Non-pigmented ciliary epithelial cell (primary cell): ENCODE results near the gene CBL.

Experiments
- DNase-seq: peaks from one replicate; pipeline ENCODE4 v3.0.0-alpha.2; 2010; ENCODE audit warnings: low read depth

The CBL gene

DNA sequence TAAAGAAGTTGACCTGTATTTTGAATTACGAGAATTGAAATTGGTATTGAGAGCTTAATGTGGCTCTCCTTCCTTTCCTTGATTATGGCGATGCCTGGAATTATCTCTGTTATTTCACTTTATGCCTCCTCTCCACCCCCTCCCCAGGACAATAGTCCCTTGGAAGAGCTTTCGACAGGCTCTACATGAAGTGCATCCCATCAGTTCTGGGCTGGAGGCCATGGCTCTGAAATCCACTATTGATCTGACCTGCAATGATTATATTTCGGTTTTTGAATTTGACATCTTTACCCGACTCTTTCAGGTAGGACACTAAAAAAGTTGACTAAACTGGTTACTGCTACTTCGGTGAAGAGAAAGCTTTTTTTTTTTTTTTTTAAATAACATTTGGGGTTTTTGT, 67.6 kb downstream of the CBL start:
- DNase-seq = no peak

DNA sequence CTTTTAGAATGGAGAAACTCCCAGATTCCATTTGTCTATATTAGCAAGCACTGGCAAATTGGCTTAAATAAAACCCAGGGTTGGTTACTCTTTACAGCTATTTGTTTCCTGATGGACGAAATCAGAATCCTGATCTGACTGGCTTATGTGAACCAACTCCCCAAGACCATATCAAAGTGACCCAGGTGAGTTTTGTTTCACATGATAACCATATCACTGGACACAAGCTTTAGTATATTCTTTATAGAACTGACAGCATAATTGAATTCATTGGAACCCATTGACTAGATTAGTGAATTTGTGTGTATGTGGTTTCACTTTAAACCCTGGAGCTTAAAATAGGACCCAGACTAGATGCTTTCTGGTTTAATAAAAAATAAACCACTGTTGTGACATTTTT, 71.5 kb downstream of the CBL start:
- no peak for DNase-seq

GRCh38 chr11:119282495-119282894, 76.4 kb downstream of the CBL start:
- no peak for DNase-seq

GRCh38 chr11:119284344-119285157, 78.4 kb downstream of the CBL start:
- no peak for DNase-seq

DNA sequence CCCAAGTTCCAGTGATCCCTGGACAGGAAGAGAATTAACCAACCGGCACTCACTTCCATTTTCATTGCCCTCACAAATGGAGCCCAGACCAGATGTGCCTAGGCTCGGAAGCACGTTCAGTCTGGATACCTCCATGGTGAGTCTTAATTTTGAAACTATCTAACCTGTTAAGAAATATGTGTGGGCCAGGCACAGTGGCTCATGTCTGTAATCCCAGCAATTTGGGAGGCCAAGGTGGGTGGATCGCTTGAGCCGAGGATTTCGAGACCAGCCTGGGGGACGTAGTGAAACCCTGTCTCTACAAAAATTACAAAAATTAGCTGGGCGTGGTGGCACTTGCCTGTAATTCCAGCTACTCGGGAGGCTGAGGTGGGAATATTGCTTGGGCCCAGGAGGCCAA, 79.3 kb downstream of the CBL start:
- DNase-seq = no peak

DNA sequence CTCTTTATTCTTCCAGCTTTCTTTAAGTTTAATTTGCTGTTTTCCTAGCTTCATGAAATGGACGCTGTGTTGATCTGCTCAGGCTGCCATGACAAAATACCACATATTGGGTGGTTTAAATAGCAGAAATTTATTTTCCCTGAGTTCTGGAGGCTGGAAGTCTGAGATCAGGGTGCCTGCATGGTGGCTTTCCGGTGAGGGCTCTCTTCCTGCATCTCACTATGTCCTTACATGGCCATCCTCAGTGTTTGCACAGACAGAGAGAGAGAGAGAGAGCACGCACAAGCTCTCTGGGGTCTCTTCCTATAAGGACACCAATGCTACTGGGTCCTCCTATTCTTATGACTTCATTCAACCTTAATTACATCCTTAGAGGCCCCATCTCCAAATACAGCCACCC, 82.1 kb downstream of the CBL start:
- no peak for DNase-seq

DNA sequence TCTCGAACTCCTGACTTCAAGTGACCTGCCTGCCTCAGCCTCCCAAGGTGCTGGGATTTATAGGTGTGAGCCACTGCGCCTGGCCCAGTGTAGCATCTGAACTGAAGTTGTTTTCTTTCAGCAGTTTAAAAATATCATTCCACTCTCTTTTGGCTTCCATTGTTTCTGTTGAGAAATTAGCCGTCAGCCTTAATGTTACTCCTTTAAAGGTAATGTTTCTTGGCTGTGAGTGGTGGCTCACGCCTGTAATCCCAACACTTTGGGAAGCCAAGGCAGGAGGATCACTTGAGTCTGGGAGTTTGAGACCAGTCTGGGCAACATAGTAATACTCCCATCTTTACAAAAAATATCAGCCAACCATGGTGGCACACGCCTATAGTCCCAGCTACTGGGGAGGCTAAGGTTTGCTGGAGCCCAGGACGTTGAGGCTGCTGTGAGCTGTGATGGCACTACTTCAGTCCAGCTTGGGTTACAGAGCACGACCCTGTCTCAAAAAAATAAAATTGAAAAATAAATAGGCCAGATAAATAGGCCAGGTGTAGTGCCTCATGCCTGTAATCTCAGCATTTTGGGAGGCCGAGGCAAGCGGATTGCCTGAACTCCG, 84.9 kb downstream of the CBL start:
- no peak for DNase-seq

DNA sequence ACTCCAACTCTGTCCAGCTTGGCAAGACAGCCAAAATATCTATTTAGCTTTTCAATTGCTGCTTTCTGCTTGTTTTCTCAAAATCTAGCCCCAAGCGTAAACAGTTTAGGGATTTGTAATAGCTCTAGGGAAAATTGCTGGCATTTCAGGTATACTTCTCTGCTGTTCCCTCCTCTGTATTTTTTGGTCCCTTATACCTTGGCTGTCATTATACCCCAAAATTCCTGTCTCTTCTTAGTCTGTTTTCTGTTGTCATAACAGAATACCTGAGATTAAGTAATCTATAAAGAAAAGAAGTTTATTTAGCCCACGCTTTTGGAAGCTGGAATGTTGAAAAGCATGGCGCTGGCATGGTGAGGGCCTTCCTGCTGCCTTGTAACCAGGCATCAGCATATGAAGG, 87.3 kb downstream of the CBL start:
- no peak for DNase-seq

DNA sequence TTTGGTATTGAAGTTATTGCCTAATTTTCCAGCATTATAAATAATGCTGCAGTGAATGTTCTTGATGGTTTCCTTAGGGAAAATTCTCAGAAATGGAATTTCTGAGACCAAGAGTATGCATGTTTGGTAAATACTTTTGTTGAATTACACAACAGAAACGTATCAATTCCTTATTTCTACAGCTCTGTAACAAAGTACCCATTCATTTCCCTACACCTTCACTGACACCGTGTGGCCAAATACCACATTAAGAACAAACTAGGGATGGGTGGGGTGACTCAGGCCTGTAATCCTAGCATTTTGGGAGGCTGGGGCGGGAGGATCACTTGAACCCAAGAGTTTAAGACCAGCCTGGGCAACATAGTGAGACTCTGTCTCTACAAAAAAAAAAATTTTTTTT, 89.0 kb downstream of the CBL start:
- DNase-seq = no peak

DNA sequence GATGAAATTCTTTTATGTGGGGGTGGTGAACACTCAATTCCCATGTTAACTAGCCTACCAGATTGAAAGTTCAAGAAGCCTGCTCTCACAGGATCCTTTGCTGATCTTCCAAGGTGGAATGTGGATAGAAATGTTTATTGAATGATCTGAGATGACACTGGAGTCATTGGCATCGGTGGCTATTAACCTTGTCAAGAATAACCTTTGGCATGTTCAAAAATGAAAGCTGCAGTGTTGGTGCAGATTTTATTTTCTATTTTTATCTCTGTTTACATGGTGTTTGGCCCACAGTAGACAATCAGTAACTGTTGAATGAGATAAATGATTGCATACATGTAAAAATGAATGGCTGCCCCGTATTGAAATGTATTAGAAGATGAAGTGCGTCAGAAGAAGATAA, 91.8 kb downstream of the CBL start:
- no peak for DNase-seq

DNA sequence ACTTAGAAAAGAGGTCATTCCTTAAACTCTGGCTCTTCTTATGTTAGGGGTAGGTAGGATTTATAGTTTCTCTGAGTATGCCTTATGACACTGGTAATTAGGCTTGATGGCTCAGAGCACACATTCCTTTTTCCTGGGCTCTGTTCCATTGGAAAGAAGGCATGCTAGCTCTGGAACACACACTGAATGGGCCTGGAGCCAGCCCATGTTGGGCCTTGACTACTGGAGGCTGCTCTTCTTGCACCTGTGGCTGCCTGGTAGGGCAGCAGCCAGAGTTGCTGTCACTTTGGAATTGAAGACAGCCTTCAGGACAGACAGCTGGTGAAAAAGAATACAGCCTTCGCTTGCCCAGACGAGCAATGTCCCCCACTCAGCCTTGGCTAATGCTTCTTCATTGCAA, 92.6 kb downstream of the CBL start:
- DNase-seq = no peak

GRCh38 chr11:119299416-119299815, 93.3 kb downstream of the CBL start:
- no peak for DNase-seq

GRCh38 chr11:119300198-119300964, 94.2 kb downstream of the CBL start:
- DNase-seq = no peak

- no peak for DNase-seq
Observed at GRCh38 chr11:119303227-119303718, 97.1 kb downstream of the CBL start.

GRCh38 chr11:119305556-119306372, 99.6 kb downstream of the CBL start:
- no peak for DNase-seq

DNA sequence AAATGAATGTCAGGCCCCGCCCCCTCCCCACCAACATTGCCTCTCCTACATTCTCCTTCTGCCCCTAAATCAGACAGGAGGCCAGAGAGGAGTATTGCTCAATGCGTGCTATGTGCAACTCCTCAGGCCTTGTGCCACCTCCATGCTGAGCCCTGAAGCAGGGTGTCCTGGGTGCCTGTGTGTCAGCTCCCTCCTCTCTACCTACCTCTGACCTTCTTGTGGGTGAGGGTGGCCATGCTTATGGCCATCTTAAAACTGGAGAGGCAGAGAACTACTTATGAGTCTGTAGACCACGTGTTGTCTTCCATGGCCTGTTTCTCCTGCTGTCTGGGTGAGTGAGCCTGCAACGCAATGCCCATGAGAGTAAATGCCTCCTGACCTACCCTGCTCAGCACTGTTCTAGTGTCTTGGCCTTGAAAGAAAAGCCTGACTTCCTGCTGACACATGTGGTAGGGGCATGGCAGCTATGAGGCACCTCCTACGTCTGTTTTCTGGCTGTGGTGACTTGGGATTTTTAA, 100.3 kb downstream of the CBL start:
- no peak for DNase-seq

GRCh38 chr11:119307219-119307618, 101.1 kb downstream of the CBL start:
- no peak for DNase-seq

- DNase-seq = no peak
Observed at GRCh38 chr11:119307974-119308373, 101.8 kb downstream of the CBL start.

GRCh38 chr11:119309411-119309810, 103.3 kb downstream of the CBL start:
- DNase-seq = no peak

- DNase-seq = no peak
Observed at GRCh38 chr11:119309953-119310681, 104.0 kb downstream of the CBL start.

- no peak for DNase-seq
Observed at GRCh38 chr11:119310682-119311052, 104.5 kb downstream of the CBL start.
